NCI-H524 treated with DMSO at 0.1 percent for 48 hours (cell line): ENCODE results near the gene POR.
"Not testable (repeated sequence)": the region's sequence is repeated elsewhere in the genome, so short reads cannot be mapped to it uniquely, and the experiment has no call there.

Experiments
- DNase-seq: peaks from one replicate; lab custom pipeline; 2025; lab: John Stamatoyannopoulos, UW

POR gene

DNA sequence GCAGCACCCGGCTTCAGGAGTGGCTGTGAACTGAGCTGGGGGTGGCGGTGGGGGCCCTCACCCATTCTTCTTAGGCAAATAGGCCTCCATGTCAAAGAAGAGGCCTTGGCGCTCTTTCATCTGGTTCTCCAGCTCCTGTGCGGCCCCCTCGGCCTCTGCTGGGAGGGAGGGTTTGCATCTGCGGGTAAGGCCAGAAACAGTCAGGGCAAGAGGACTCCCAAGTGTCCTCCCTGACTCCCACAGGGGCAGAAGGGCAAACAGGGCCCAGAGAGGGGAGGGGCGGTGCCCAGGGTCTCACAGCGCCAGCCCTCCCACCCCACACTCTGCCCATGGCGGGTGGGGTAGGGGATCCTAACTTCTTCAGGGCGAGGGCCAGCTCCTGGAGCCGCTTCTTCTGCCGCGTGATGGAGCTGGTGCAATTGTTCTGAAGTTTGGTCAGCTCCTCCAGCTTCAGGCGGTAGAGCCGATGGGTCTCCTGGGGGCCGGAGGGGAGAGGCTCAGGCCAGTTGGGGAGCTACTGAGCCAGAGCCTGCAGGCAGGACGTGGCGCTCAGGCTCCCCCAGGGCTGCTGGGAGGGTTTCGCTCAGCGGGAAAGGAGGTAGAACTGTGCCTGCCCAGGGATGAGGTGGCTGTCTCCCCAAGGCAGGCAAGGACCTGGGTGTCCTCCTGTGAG lies 77.3 kb downstream of the POR start:
- no peak for DNase-seq

DNA sequence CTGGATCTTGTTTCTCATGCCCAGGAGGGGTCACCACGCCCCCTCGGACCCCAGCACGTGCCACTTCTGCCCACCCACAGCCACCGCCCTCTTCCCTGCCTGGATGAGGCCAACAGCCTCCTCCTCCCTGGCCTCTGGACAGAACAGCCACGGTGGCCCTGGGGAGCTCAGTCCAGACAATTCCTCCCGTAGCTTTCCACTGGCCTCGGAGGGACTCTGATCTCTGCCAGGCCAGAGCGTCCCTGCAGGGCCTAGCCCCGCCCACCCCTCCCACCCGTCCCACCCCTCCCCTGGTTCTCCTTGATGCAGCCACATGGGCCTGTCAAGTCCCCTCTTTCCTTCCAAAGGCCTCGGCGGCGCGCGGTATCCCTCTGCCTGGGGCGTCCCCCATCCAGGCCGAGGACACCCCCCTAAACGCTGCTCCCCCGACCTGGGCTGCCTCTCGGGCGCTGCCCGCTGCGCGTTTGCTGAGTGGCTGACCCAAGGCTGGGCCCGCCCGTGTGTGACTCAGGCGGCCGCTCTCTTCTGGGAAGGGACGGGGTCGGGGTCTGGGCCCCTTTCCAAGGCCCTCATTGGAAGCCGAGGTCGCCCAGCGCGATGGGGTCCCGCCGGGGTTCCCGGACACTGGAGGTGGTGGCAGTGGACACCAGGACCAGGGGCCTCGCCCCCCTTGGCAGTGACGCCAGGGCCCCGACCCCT lies 78.9 kb downstream of the POR start:
- no peak for DNase-seq

DNA sequence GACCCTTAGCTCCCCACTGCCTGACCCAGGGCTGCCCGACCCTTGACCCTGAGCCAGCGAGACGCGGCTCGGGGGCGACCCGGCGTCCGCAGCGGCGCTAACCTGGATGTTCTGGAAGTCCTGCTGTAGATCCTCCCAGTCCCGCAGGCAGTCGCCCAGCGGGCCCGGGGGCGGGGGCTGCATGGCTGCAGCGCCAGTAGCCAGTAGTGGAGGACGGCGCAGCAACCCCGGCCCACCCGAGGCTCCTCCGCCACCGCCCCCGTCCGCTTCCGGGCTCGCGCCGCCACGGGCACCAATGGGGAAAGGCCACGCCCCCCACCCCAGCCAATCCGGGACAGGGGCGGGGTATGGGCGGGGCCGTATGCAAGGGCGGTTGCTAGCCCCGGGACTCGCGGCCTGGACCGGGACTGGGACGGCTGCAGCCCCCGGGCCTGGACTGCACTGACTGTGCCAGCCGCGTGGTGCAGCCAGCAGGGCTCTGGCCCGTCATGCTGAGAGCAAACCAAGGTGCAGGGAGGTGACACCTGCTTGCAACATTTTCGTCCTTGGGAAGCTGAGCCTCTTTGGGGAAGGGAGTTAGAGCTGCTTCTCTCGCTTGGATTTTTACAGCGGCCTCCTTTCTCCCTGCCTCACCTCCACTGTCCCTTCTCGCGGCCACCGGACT lies 79.6 kb downstream of the POR start, which contains the start of gene TMEM120A:
Gene TMEM120A, minus strand, starts transcription at position 208 of the 664 bp plus-strand sequence. Its CDS starts 25 bp downstream, at position 183.
- DNase-seq: peak; percentile 37

DNA sequence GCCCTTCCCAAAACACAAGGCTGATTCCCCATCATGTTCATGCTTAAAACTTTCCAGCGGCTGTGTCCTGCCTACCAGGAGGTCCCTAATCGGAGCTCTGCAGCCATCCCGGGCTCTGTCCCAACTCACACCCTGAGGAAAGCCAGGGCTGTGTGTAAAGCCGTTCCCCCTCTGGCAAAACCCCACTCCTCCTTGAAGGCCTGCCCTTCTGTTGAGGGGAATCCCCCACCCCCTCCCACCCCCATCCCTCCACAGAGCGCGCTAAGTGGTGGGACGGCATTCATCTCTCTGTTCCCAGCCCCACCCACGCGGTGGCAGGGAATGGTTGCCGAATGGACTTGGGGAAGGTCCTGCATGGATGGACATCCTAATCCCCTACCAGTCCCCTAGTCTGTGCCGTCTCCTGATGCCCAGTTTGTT lies 80.1 kb downstream of the POR start:
- no peak for DNase-seq

DNA sequence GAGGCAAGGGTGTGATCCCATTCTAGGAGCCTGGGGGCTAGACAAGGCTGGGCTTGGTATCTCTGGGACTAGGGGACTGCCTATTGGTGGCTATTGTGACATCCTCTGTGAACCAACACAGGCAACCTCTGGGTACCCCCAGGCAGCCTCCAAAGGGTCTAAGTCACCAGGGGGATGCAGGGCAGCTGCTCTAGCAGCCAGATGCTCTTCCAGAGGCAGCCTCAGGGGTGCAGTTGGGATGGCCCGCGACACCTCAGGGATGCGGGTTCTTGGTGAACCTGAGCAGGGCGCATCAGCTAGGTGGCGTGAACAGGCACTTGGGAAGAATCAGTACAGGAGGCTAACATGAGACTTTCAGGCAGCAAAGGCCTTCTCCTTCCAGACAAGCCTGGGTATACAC lies 81.0 kb downstream of the POR start:
- DNase-seq: no peak

DNA sequence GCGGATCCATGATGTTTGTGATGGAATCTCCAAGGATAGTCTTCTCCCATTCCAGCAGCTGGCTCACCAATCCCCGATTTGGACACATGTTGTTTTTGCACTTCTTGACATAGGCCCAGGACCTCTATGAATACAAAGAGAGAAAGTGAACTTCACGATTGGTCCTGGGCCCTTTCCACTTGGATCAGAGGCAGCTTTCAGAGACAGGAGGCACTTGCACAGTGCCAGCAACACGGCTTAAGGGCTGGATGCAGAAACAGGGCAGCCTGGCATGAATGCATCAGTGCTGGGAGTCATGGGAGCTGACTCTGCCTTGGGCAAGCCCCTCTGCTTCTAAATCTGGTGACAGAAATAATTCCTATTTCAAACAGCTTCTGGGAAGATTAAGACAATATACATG lies 81.5 kb downstream of the POR start:
- no peak for DNase-seq

DNA sequence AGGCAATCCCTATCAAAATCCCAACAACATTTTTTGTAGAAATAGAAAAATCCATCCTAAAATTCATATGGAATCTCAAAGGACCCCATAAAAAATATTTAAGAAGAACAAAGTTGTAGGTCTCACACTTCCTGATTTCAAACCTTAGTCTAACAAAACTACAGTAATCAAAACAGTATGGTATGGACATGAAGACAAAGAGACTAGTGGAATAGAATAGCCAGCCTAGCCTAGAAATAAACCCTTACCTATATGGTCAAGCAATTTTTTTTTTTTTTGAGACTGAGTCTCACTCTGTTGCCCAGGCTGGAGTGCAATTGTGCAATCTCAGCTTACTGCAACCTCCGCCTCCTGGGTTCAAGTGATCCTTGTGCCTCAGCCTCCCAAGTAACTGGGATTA lies 83.1 kb downstream of the POR start:
- no peak for DNase-seq

DNA sequence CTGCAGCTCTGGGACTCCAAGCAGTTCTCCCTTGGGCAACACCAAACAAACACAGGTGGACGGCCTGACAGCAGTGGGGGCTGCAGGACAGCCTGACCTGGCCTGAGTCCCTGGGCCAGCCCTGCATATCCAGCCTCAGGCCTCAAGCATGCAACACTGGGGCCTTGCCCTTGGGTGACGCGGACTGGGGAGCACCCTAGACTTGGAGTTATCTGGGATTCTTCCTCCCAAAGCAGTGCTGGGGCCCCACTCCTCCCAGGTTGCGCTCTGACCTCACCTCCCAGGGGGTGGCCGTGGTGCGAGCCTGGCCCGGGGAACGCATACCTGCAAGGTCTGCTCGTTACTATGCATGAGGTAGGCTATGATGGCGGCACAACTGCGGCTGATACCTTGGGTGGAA lies 85.6 kb downstream of the POR start:
- no peak for DNase-seq

DNA sequence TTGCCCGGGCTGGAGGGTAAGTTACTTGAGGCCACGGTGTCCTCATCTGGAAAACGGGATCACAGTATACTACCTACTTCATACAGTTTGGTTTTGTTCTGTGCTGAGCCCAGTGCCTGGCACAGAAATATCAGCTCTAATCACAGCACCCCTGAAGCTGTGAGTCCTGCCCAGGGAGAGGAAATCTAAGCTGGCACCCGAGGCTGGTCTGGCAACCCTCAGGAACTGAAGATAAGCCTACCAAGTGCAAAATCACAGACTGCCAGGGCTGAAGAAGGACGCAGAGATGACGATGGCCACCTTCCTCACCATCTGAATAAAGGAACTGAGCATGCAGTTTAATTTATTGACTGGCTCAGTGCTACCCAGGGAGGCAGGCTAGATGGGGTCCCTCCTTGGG lies 87.2 kb downstream of the POR start:
- DNase-seq: no peak

DNA sequence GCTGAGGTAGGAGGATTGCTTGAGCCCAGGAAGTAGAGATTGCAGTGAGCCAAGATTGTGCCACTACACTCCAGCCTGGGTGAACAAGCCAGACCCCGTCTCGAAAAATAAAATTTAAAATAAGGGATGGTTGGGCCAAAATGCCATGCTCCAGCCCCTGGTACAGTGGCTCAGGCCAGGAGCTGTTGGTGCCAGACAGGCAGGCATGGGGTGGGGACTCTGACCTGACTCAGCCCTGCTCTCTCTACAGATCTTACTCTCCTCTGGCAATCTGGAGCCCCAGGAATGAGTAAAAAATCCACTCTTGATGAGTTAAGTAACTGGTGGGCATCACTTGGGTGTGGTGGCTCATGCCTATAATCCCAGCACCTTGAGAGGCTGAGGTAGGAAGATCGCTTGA lies 87.9 kb downstream of the POR start:
- DNase-seq: no peak

DNA sequence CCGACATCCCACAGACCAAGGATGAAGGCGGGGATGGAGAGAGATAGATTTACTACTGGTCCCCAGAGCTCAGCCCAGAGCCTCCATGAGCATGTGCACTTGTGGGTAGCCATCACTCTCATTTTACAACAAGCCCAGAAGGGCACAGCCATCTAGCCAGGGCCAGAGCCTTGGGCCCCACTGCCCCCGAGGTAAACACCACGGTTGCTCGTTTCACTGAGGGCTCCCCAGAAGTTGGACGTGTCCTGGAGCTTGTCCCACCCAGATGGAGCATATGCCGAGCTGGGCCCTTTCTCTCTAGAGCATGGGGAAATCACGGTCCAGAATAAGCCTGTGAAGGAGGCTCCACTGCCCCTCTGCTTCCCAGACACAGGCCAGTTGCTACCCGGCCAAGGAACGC lies 88.4 kb downstream of the POR start:
- DNase-seq: no peak

DNA sequence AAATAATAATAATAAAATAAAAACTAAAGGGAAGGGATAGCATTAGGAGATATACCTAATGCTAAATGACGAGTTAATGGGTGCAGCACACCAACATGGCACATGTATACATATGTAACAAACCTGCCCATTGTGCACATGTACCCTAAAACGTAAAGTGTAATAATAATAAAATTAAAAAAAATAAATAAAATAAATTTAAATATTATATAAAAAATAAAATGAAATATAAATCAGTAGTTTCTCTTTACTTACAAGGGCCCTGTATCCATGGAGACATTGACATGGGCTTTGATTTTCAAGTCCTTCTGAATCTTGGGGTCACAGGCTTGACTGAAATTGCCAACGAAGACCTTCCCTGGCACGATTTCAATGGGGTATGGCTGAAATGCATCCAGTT lies 90.0 kb downstream of the POR start:
- DNase-seq: not testable (repeated sequence)

DNA sequence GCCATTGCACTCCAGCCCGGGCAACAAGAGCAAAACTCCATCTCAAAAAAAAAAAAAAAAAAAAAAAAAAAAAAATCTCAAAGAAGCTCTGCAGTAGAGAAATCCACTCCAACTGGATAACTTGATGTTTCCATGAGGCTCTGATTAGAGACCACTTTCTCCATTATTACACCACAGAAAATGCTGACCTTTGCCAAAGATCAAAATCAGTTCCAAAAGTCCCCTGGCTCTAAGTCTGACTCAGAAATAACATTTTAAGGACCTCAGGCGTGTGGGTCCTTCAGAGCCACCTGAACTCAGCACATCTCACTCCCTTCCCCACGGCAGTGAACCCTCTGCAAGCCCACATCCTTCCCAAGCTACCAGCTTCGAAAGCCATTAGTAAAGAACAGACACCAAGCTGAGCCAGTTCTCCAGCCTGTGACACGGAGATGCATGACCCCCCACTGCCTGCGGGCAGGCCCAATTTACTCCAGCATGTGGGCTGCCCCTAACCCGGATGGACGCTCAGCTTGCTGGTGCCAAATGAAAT lies 93.3 kb downstream of the POR start:
- no peak for DNase-seq

DNA sequence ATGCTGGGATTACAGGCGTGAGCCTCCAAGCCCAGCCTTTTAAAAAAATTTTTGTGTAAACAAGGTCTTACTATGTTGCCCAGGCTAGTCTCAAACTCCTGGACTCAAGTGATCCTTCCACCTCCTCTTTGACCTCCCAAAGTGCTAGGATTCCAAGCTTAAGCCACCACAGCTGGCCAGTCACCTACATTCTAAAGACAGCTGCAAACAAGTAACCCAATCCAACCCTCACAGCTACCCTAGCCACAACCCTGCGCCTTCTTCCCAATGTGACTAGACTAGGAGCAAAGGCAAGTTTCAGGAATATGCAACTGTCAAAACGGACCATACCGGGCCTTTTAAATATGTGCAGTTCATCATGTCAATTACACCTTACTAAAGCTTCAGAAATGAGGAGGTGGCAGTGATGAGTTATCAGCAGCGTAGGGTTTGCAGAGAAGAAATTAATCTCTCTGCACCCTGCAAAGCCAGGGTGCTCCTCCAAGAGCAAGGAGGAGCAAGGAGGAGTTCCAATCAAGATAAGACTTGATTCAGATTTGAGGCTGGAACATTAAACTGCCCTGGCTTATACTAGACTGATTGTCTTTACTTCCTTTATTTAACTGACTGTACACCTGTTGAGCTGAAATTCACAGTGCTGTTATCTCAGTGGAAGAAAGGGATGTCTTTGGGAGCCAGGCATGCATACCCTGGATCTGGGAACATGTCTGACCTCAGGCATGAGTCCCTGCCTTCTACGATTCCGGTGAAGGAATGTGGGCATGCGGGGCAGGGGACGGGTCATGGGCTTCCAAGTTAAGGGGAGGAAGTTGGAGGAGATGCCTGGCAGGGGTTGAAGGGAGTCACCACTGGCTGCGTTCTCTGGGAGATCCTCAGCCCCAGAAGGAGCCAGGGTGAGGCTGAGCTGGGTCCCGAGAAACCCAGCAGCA lies 95.0 kb downstream of the POR start:
- no peak for DNase-seq

DNA sequence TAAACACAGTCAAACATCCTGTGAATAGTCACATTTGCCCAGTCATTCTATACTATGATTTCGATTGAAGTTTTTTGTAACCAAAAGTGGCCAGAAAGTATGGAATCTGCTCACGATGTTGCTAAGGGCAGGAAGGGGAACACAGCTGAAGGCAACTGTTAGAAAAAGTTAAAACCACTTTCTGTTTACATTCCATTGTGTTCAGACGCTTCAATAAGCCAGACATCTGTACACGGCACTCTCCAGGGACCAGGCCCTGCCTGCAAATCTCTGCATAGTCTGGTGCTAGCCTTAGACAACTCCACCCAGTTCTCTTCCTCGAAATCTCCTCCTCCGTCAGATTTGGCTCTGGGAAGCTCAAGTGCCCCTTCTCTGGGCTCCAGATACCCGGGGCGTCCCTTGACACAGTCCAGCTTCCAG lies 96.5 kb downstream of the POR start:
- no peak for DNase-seq

DNA sequence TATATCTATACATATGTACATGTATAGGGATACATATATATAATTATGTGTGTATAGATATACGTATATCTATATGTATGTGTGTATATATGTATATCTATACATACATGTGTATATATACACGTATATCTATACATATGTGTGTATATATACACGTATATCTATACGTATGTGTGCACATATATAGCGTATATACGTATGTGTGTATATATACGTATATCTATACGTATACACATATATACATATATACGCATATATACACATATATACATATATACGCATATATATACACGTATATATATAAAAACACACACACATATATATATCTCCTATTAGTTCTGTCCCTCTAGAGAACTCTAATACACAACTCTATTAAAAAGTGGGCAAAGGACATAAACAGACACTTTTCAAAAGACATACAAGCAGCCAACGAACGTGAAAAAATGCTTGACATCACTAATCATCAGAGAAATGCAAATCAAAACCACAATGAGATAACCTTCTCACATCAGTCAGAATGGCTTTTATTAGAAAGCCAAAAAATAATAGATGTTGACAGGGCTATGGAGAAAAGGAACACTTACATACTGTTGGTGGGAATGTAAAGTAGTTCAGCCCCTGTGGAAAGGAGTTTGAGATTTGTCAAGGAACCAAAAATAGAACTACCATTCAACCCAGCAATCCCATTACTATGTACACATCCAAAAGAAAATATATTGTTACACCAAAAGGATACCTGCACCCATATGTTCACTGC lies 101.4 kb downstream of the POR start:
- no peak for DNase-seq

DNA sequence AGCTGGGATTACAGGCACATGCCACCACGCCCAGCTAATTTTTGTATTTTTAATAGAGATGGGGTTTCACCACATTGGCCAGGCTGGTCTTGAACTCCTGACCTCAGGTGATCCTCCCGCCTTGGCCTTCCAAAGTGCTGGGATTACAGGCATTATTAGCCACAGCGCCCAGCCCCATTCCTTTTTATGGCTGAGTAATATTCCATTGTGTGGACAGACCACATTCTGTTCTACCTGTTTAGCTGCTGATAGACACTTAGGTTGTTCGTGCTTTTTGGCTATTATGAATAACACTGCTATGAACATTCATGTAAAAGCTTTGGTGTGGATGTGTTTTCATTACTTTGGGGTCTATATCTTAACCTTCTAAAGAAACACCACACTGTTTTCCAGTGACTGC lies 103.6 kb downstream of the POR start:
- DNase-seq: not testable (repeated sequence)

DNA sequence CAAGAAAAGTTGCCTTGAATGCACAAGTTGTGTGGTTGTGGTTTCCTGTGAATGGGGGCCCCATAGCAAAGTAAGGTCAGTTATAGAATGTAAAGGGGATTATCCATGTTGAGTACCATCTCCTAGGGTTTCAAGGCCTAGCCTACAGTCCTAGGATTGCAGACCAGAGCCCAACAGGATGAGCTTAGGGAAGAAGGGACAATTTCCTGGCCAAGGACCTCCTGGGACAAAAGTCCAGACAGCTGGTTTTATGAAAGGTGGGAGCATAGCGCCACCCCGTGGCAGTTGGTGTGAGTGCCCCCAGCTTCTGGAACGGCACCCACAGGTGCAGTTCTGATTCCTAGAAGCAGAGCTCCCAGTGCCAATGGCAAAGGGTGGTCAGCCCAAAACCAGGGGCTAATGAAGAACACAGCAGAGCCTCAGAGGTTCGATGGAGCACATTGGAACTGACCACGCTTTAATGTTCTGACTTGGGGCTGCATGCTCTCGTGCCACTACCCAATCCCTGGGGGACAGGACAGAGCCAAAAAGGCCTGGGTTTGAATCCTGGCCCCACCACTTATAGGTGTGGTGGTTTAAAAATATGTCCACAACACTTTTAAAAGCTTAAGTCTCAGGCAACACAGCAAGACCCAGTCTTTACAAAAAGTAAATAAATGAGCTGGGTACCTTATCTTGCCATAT lies 105.2 kb downstream of the POR start:
- no peak for DNase-seq

DNA sequence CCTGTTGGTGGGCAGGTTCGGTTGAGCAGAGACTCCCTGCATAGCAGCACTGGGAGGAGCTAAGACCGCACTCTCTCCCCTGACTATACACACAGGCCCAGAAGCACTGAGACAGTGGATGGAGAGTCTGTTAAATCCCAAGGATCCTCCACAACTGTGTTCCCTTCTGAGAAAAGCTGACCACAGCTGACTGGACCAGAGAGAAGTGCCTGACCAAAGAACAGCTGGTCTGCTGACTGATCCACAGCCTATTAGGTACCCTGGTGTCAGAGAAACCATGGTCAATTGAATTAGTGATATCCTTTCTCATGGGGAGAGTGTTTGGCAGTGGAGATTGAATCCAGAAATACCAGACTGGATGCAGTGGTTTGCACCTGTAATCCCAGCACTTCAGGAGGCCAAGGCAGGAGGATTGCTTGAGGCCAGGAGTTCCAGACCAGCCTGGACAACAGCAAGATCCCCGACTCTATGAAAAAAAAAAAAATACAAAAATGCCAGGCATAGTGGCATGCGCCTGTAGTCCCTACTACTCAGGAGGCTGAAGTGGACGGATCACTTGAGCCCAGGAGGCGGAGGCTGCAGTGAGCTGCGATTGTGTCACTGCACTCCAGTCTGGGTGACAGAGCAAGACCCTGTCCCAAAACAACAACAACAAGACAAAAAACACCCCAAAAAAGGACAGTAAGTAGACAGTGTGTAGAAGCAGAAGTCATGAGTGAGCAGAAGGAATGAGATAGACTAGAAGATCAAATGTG lies 107.2 kb downstream of the POR start:
- DNase-seq: no peak

DNA sequence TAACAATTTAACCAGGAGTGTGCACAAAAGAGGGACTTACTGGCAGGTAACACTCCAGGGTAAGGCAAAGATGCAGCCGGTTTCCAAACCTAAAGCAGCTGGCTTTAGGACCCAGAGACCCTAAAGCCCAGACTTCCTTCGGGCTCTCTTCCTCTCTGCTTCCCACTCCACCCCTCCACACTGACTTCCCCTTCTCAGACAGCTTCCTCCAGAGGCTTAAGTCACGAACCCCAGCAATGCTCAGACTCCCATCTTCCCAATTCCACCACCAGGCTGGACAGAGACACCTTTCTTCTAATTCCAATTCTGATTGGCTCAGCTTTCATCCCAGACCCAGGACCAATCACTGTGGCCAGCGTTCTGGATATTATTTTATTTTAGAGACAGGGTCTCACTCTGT lies 108.0 kb downstream of the POR start:
- DNase-seq: no peak
